Coronary artery (tissue), 2 donors: ENCODE data around the gene ORAI3.

Experiments used
- DNase-seq: peaks from one replicate; pipeline ENCODE4 v3.0.0-alpha.2; 2017; ENCODE audit warnings: low spot score
- H3K27ac ChIP-seq, 2 donors: fragments of 200-600 bp; sonication (generic); one replicate each; pipeline ENCODE4 v1.5.1; 2016 to 2019
- H3K4me3 ChIP-seq: fragments of 200-600 bp; sonication (generic); 2 replicates; pipeline ENCODE4 v1.5.1; 2016; ENCODE audit warnings: mild to moderate bottlenecking, moderate library complexity
- TF ChIP-seq, protein P1 (sequence below): fragments of 200-600 bp; sonication (generic); IDR thresholded peaks from one replicate; pipeline ENCODE4 v1.5.1; 2019; ENCODE audit warnings: antibody characterized with exemption

ORAI3 gene

GRCh38 chr16:30964574-30965226 is 15.8 kb downstream of the ORAI3 start:
- no peak for DNase-seq
- TF ChIP-seq, protein P1, sequence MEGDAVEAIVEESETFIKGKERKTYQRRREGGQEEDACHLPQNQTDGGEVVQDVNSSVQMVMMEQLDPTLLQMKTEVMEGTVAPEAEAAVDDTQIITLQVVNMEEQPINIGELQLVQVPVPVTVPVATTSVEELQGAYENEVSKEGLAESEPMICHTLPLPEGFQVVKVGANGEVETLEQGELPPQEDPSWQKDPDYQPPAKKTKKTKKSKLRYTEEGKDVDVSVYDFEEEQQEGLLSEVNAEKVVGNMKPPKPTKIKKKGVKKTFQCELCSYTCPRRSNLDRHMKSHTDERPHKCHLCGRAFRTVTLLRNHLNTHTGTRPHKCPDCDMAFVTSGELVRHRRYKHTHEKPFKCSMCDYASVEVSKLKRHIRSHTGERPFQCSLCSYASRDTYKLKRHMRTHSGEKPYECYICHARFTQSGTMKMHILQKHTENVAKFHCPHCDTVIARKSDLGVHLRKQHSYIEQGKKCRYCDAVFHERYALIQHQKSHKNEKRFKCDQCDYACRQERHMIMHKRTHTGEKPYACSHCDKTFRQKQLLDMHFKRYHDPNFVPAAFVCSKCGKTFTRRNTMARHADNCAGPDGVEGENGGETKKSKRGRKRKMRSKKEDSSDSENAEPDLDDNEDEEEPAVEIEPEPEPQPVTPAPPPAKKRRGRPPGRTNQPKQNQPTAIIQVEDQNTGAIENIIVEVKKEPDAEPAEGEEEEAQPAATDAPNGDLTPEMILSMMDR: no peak
- Histone ChIP-seq H3K4me3 (no peak overlapping the region), H3K27ac (no peak overlapping the region)

DNA sequence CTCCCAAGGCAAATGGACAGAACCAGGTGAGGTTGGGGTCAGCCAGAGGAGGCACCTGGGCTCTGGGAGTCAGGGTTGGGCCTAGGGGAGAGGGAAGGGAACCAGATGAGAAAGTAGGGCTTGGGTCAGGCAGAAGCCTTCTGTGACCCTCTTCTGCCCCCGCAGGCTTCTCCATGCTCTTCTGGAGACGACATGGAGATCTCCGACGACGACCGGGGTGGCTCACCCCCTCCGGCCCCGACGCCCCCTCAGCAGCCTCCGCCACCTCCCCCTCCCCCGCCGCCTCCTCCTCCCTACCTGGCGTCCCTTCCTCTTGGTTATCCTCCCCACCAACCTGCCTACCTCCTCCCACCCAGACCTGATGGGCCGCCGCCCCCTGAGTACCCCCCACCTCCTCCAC is 16.6 kb downstream of the ORAI3 start:
- H3K27ac ChIP-seq: no peak overlapping the region
- TF ChIP-seq, protein P1: no peak
- H3K4me3 ChIP-seq: no peak overlapping the region
- no peak for DNase-seq

- DNase-seq: no peak
- H3K27ac ChIP-seq: no peak overlapping the region
- no peak overlapping the region for H3K4me3 ChIP-seq
- TF ChIP-seq, protein P1: no peak
These were observed 17.3 kb downstream of the ORAI3 start for GRCh38 chr16:30966033-30966619.

GRCh38 chr16:30967795-30968194 is 18.9 kb downstream of the ORAI3 start:
- H3K4me3 ChIP-seq: no peak overlapping the region
- no peak for DNase-seq
- TF ChIP-seq, protein P1: no peak
- no peak overlapping the region for H3K27ac ChIP-seq

DNA sequence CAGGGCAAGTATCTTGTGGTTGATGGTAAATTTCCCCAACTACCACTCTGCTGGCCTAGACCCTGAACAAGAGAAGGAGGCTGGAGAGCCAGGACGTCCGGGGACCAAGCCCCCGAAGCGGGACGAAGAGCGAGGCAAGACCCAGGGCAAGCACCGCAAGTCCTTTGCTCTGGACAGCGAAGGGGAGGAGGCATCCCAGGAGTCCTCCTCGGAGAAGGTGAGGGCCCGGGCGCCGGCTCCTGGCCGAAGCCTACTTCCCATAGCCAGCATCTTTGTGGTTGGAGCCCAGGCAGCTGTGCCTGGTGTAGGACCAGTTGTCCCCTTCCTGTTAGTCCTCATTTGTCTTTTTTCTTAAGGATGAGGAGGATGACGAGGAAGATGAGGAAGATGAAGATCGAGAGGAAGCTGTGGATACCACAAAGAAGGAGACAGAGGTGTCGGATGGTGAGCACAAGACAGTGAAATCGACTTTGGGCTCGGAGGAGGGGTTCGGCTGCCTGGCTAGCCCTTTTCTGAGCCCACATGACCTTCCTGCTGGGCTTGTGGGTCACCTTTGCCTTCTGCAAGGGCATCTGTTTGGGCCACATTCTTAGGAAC is 20.5 kb downstream of the ORAI3 start:
- no peak for DNase-seq
- TF ChIP-seq, protein P1: no peak
- no peak overlapping the region for H3K27ac ChIP-seq
- no peak overlapping the region for H3K4me3 ChIP-seq

GRCh38 chr16:30971298-30971697 is 22.4 kb downstream of the ORAI3 start:
- TF ChIP-seq, protein P1: no peak
- no peak for DNase-seq
- Histone ChIP-seq H3K4me3 (no peak overlapping the region), H3K27ac (no peak overlapping the region)

DNA sequence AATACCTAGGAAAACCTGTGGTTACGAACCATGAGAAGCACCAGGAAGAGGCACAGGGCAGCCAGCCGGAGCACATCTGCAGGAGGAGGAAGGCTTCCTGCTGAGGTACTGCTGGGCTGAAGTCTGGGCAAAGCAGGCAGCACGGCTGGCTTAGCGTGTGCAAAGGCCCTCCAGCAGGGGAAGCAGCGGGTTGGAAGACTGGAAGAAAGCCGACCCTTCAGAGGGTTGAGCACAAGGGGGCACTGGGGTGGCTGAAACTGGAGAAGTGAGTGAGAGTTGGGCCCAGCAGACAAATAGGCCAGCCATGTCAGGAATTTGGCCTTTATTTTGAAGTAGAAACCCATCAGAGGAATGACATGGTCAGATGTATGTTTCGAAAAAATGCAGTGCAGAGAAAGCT is 24.0 kb downstream of the ORAI3 start:
- TF ChIP-seq, protein P1: no peak

More for the DNA sequence above, 24.0 kb downstream of the ORAI3 start:
- DNase-seq: no peak
- Histone ChIP-seq H3K4me3 (no peak overlapping the region), H3K27ac (no peak overlapping the region)
